Heart right ventricle (tissue), 16 donors: ENCODE data around the gene MSX2. TPM values are rescaled to one million over a fixed set of nuclear protein-coding genes. Genes with fewer than 3 reads are reported as not detected.

Source experiments
- ATAC-seq, 8 donors: fragments of 200-7000 bp; cut with Tn5 transposase; one replicate each; pipeline ENCODE4 v1.9.1; 2020; ENCODE audit warnings: mild to moderate bottlenecking in 8 of 8, moderate library complexity in 8 of 8, moderate number of reproducible peaks in 1 of 8
- DNase-seq, 2 donors: peaks; one replicate each; pipeline ENCODE4 v3.0.0-alpha.2; 2020
- H3K27ac ChIP-seq, 10 donors: fragments of 200-600 bp; sonication (generic) in 2 of 10; one replicate each; pipeline versions ENCODE4 v1.5.0 to v1.8.0; 2020 to 2022; ENCODE audit warnings: mild to moderate bottlenecking in 3 of 10
- H3K27me3 ChIP-seq, 7 donors: fragments of 200-600 bp; one replicate each; pipeline ENCODE4 v1.8.0; 2021 to 2022; ENCODE audit warnings: mild to moderate bottlenecking in 2 of 7
- H3K36me3 ChIP-seq, 9 donors: fragments of 200-600 bp; sonication (generic) in 1 of 9; one replicate each; pipeline versions ENCODE4 v1.5.0 to v1.8.0; 2020 to 2022; ENCODE audit warnings: mild to moderate bottlenecking in 2 of 9
- H3K4me1 ChIP-seq, 9 donors: fragments of 200-600 bp; sonication (generic) in 1 of 9; one replicate each; pipeline versions ENCODE4 v1.5.0 to v1.8.0; 2020 to 2022; ENCODE audit warnings: mild to moderate bottlenecking in 4 of 9
- H3K4me3 ChIP-seq, 10 donors: fragments of 200-600 bp; sonication (generic) in 2 of 10; one replicate each; pipeline versions ENCODE4 v1.5.0 to v1.8.0; 2020 to 2022; ENCODE audit warnings: mild to moderate bottlenecking in 7 of 10, moderate library complexity in 2 of 10
- H3K9me3 ChIP-seq, 11 donors: fragments of 200-600 bp in 10 of 11; sonication (generic) in 2 of 11; one replicate each; pipeline versions ENCODE4 v1.5.0 to v1.8.0; 2013 to 2022; ENCODE audit warnings: mild to moderate bottlenecking in 2 of 11, control low read depth in 1 of 11, moderate library complexity in 1 of 11
- CTCF ChIP-seq, 9 donors: fragments of 200-600 bp; sonication (generic) in 2 of 9; IDR thresholded peaks; one replicate each; pipeline versions ENCODE4 v1.5.0 to v1.8.0; 2021 to 2022; ENCODE audit warnings: antibody characterized with exemption in 9 of 9, mild to moderate bottlenecking in 5 of 9, moderate library complexity in 1 of 9
- WGBS, 2 donors: extraction: QIAGEN DNeasy Blood & Tissue Kit; methylation state at CpG; one replicate each; pipeline ENCODE4 v1.1.7; 2013; ENCODE audit warnings: inconsistent platforms in 1 of 2; 5-methylcytosine and 5-hydroxymethylcytosine counted together
- intact Hi-C, 10 donors: fragments of 100-400 bp; cut with DNase I; formaldehyde crosslinking; loops; one replicate each; pipeline versions ENCODE4 v1.11.1 to v1.14.2; 2022
- polyA plus RNA-seq, 2 donors: library from polyadenylated mRNA; stranded (reverse); fragments of 200-250 nt; gene quantifications; one replicate each; pipeline ENCODE4 v1.2.3, GENCODE V29; 2013
- total RNA-seq, 10 donors: library from RNA; stranded (reverse); fragmentation: NEBNext Ultra II Directional in 3 of 10; extraction: Animal tissue kit (Norgen Biotek cat#: 25700) in 3 of 10; gene quantifications; one replicate each; pipeline versions ENCODE4 v1.2.1 to v1.2.4, GENCODE V29; 2021 to 2023
- donor health status: Arrhythmogenic right ventricular cardiomyopathy.
- donor health status: ischemic (EF 13 %, LVEDD 7.1; RV severe dilation, severe dysfunction).
- donor health status: healthy with polysubstance abuse.
- donor health status: DM: no; HTN: yes; CAD: no.
- donor health status: DM: no; HTN: no; CAD: no.
- donor health status: ischemic (EF 25% LVEDD 6.9; RV normal size, moderate dysfunction).
- donor health status: ischemic (EF 25% LVEDD 5.7; RV mildly dilated, moderate dysfunction).
- donor health status: healthy.
- donor health status: DM: yes; HTN: yes; CAD: no.
- donor health status: Ischemic cardiomyopathy.
- donor health status: ischemic (EF 35%, LVEDD 5.7; RV mildly dilated, moderate dysfunction).
- donor health status: nonischemic (EF 11% LVEDD 7.7; RV severe dilation, severe dysfunction).
- donor health status: DM: yes; HTN: yes; CAD: no.
- donor health status: PGD.
- donor health status: ischemic (EF 29% LVEDD 5.4; RV normal size, mild dysfunction).
- donor health status: nonischemic (EF 23%, LVEDD 6.1; RV moderate dilation, normal function).

MSX2 gene
- total and polyA plus RNA-seq, 12 donors, result 0.43 to 2.1 (median 1.4) TPM

- Histone ChIP-seq H3K4me3 (no peak overlapping the region), H3K4me1 (no peaks in the 10 kb centered on the region), H3K9me3 (no peaks in the 10 kb centered on the region), H3K36me3 (no peaks in the 10 kb centered on the region), H3K27me3 (peaks cover 3 to 82% (median 59%) of the 10 kb centered on the region in 7 donors), H3K27ac (no peak overlapping the region)
- intact Hi-C loops, result no loop called here
- ATAC-seq, result no peak
- 32 to 38% methylated on average over 8 of the region's 8 CpGs for WGBS, 2 donors
- no peak for DNase-seq
- TF ChIP-seq CTCF (IDR thresholded peaks at IDR 0.05), result no peak
Observed at GRCh38 chr5:174745590-174746103, 21.3 kb downstream of the MSX2 start.

DNA sequence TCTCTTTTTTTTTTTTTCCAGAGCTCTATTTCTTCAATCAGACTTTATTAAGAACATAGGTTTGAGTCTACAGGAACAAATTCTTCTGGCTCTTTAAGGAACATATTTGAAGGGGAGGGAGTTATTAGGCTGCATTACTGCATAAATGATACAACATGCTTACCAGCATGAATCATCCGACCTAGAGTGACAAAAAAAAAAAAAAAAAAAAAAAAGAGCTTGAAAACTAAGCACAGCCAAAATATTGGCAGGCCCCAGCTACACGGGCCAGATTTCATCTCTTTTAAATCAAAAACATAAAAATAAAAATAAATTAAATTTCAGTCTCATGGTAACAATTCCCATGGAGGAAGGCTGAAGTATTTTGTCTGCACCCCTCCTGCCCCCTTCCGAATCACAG lies 26.3 kb downstream of the MSX2 start:
- H3K36me3 ChIP-seq, result no peaks in the 10 kb centered on the region
- no peak for TF ChIP-seq CTCF (IDR thresholded peaks at IDR 0.05)

GRCh38 chr5:174751154-174752000 lies 27.0 kb downstream of the MSX2 start:
- H3K27me3 ChIP-seq, result peaks cover 11 to 83% (median 67%) of the 10 kb centered on the region in 7 donors
- no peak for TF ChIP-seq CTCF (IDR thresholded peaks at IDR 0.05)
- H3K4me1 ChIP-seq, result peaks cover 0 to 11% (median 4%) of the 10 kb centered on the region in 9 donors
- DNase-seq (no peak), ATAC-seq (no peak)
- no peaks in the 10 kb centered on the region for H3K9me3 ChIP-seq
- no peak overlapping the region for H3K27ac ChIP-seq
- 0 to 1% methylated on average over 85 to 89 of the region's 89 CpGs for WGBS, 2 donors
- H3K4me3 ChIP-seq, result peak overlapping the region in 9 of 10 donors; percentile 29 to 54 (median 48)
- no peaks in the 10 kb centered on the region for H3K36me3 ChIP-seq
- intact Hi-C loops, result no loop called here

More for the DNA sequence above, 26.3 kb downstream of the MSX2 start:
- H3K4me3 ChIP-seq, result peak overlapping the region in 8 of 10 donors; percentile 33 to 54 (median 48)
- intact Hi-C loops, result no loop called here
- H3K27ac ChIP-seq, result no peak overlapping the region
- no peaks in the 10 kb centered on the region for H3K9me3 ChIP-seq
- peaks cover 0 to 11% (median 4%) of the 10 kb centered on the region in 9 donors for H3K4me1 ChIP-seq
- ATAC-seq (no peak), DNase-seq (no peak)
- peaks cover 11 to 86% (median 74%) of the 10 kb centered on the region in 7 donors for H3K27me3 ChIP-seq
- WGBS, 2 donors, result 4% methylated on average over 3 of the region's 3 CpGs

DNA sequence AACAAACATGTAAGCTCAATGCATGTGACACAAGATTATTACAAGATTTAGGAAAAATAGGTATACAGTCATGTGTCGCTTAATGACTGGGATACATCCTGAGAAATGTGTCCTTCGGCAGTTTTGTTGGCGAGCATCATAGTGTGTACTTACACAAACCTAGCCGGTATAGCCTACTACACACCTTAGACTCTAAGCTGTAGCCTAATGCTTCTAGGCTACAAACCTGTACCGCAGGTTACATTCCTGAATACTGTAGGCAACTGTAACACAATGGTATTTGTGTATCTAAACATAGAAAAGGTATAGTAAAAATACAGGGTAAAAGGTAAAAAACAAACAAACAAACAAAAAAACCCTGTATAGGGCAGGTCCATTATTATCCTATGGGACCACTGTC lies 27.7 kb downstream of the MSX2 start:
- Histone ChIP-seq H3K9me3 (no peaks in the 10 kb centered on the region), H3K36me3 (no peaks in the 10 kb centered on the region), H3K4me3 (no peak overlapping the region), H3K27me3 (peaks cover 11 to 76% (median 61%) of the 10 kb centered on the region in 7 donors), H3K27ac (no peak overlapping the region), H3K4me1 (peaks cover 0 to 11% (median 4%) of the 10 kb centered on the region in 9 donors)
- TF ChIP-seq CTCF (IDR thresholded peaks at IDR 0.05), result no peak
- ATAC-seq, result no peak
- intact Hi-C loops, result no loop called here
- no peak for DNase-seq
- WGBS, 2 donors, result 93% methylated on average over 5 of the region's 5 CpGs
